ENCODE results near the gene ABLIM2. TPM values are rescaled to one million over a fixed set of nuclear protein-coding genes. Genes with fewer than 3 reads are reported as not detected.

The ABLIM2 gene
- total and polyA plus RNA-seq, 10 of the 15 experiments (the other 5 are each of a cell fraction or from before 2014, with no cell fraction given): 0.03 to 0.15 (median 0.05) TPM; not detected in 7

GRCh38 chr4:8030121-8030781 is 128.4 kb downstream of the ABLIM2 start:
- H3K79me2 ChIP-seq (ENCODE audit: control insufficient read depth, insufficient read depth, low read length): no peaks in the 10 kb centered on the region
- in situ Hi-C loops (cut with MboI): no loop called here
- no peaks in the 10 kb centered on the region for H3K9me3 ChIP-seq (replicated peaks; ENCODE audit: control insufficient read depth, insufficient read depth, low read length)
- RAD21 ChIA-PET (ENCODE audit: unreplicated experiment): no interaction called here
- FAIRE-seq: no peak
- H2AFZ ChIP-seq (ENCODE audit: control insufficient read depth, low read depth, low read length): no peak overlapping the region
- H3K9ac ChIP-seq (ENCODE audit: control insufficient read depth, insufficient read depth, low read length): no peak overlapping the region
- no peak overlapping the region for H3K4me3 ChIP-seq
- no peak for ATAC-seq
- no peak overlapping the region for H3K4me2 ChIP-seq (ENCODE audit: control insufficient read depth, insufficient read depth)
- SMC1A ChIA-PET (ENCODE audit: uncharacterized antibody, unreplicated experiment): no interaction called here
- no peaks in the 10 kb centered on the region for H4K20me1 ChIP-seq (ENCODE audit: control insufficient read depth, insufficient read depth)
- CTCF ChIA-PET: no interaction called here
- DNase-seq (ENCODE audit: low read depth, low spot score): no peak
- WGBS (ENCODE audit: insufficient coverage, insufficient replicate concordance, low lambda C conversion rate, missing lambda C conversion rate): 39% methylated on average over 21 of the region's 22 CpGs
- TF ChIP-seq NFYA (IDR thresholded peaks at IDR 0.05; ENCODE audit: borderline replicate concordance, low read depth, low read length): no peak
- no peak for TF ChIP-seq ZNF384 (IDR thresholded peaks at IDR 0.05; ENCODE audit: borderline replicate concordance, low read depth, low read length)
- no peak for TF ChIP-seq WRNIP1 (IDR thresholded peaks at IDR 0.05; ENCODE audit: borderline replicate concordance, low read depth, low read length)
- TF ChIP-seq IKZF2 (IDR thresholded peaks at IDR 0.05): no peak
- no peak for TF ChIP-seq MTA3 (IDR thresholded peaks at IDR 0.05; ENCODE audit: borderline replicate concordance, low read length)
- TF ChIP-seq RELA (IDR thresholded peaks at IDR 0.05; ENCODE audit: borderline replicate concordance, partially characterized antibody): no peak
- TF ChIP-seq SMAD5 (IDR thresholded peaks at IDR 0.05; ENCODE audit: low read depth): no peak
- no peak for TF ChIP-seq YY1 (IDR thresholded peaks at IDR 0.05; ENCODE audit: low read depth, low read length)
- no peak for TF ChIP-seq ZNF687 (IDR thresholded peaks at IDR 0.05)
- no peak for TF ChIP-seq ZNF207 (IDR thresholded peaks at IDR 0.05; ENCODE audit: borderline replicate concordance)
- TF ChIP-seq MEF2A (IDR thresholded peaks at IDR 0.05; ENCODE audit: insufficient read depth, low read depth, low read length): no peak
- no peak for TF ChIP-seq IKZF1 (conservative IDR thresholded peaks at IDR 0.05)
- no peak for TF ChIP-seq BCL3 (IDR thresholded peaks at IDR 0.05; ENCODE audit: borderline replicate concordance, insufficient read depth, low read depth, low read length, poor library complexity, severe bottlenecking)
- TF ChIP-seq DPF2 (IDR thresholded peaks at IDR 0.05): no peak
- no peak for TF ChIP-seq ATF2 (IDR thresholded peaks at IDR 0.05; ENCODE audit: low read length)
- no peak for TF ChIP-seq SMC3 (IDR thresholded peaks at IDR 0.05; ENCODE audit: borderline replicate concordance, low read length)
- no peak for TF ChIP-seq SP1 (IDR thresholded peaks at IDR 0.05; ENCODE audit: low read depth, low read length)
- TF ChIP-seq EZH2 (IDR thresholded peaks at IDR 0.05; ENCODE audit: borderline replicate concordance, control insufficient read depth, low read depth, low read length): no peak
- POLR2A ChIA-PET: no interaction called here
- intact Hi-C loops (cut with micrococcal nuclease; ENCODE audit: unreplicated experiment): no loop called here
- no TSS peak for BruUV-seq (replicated peaks)
- H3K36me3 ChIP-seq (ENCODE audit: control insufficient read depth in 2 of 2, insufficient read depth in 2 of 2, low read length in 1 of 2): no peaks in the 10 kb centered on the region
- no peaks in the 10 kb centered on the region for H3K27me3 ChIP-seq (replicated peaks in 1 of 2; ENCODE audit: control insufficient read depth in 2 of 2, insufficient read depth in 2 of 2, low read length in 1 of 2)
- no peak overlapping the region for H3K27ac ChIP-seq (ENCODE audit: control insufficient read depth, insufficient read depth)
- H3K4me1 ChIP-seq (ENCODE audit: control insufficient read depth, insufficient read depth, low read length): peaks cover 3% of the 10 kb centered on the region; the same call in 1 of the 2 replicates
